Measurements from ENCODE around the gene RFX7. TPM values are rescaled to one million over a fixed set of nuclear protein-coding genes. Genes with fewer than 3 reads are reported as not detected.

Gene RFX7
- total RNA-seq, 1 donor from 2014 or later, result 57.2 TPM

DNA sequence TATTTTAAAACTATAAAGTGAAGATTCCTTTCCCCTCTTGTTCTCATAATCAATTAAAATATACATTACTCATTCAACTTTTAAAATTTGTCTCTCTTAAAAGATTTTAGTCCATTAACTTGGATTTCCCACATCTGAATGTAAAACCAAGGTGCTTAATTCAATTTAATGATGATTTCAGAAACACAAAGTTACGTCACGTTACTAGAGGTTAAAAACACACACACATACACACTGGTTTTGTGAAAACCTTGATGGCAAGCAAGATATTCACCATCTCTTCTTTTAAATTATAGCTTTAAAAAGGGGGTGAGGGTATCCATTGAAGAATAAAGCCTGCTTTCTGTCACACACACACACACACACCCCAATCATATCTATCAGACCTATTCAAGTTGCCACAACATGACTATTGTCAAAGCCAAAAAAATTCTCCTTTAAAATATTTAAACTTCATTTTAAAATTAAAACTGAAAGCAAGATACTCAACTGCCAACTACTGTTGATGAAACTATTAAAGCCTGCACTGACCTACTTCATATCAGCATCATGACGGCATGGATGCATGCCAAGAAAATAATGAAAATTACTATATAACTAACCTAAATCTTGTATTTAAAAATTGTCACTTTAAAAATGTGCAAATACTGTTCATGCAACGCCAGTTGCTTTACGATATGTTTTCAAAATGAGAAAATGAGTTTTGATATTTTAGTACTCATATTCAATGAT is 2.1 kb downstream of the RFX7 start:
- no peak for DNase-seq (ENCODE audit: low read depth, low spot score)
- peaks cover 21% of the 10 kb centered on the region for H3K36me3 Mint-ChIP-seq (ENCODE audit: low read depth)
- H3K9me3 Mint-ChIP-seq, result peaks cover 10% of the 10 kb centered on the region
- TF ChIP-seq, protein P1, sequence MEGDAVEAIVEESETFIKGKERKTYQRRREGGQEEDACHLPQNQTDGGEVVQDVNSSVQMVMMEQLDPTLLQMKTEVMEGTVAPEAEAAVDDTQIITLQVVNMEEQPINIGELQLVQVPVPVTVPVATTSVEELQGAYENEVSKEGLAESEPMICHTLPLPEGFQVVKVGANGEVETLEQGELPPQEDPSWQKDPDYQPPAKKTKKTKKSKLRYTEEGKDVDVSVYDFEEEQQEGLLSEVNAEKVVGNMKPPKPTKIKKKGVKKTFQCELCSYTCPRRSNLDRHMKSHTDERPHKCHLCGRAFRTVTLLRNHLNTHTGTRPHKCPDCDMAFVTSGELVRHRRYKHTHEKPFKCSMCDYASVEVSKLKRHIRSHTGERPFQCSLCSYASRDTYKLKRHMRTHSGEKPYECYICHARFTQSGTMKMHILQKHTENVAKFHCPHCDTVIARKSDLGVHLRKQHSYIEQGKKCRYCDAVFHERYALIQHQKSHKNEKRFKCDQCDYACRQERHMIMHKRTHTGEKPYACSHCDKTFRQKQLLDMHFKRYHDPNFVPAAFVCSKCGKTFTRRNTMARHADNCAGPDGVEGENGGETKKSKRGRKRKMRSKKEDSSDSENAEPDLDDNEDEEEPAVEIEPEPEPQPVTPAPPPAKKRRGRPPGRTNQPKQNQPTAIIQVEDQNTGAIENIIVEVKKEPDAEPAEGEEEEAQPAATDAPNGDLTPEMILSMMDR (conservative IDR thresholded peaks at IDR 0.05), result no peak
- no peaks in the 10 kb centered on the region for H3K27me3 Mint-ChIP-seq (ENCODE audit: low read depth)
- peak overlapping the region; percentile 100 for H3K4me3 Mint-ChIP-seq
- no peak overlapping the region for H3K27ac Mint-ChIP-seq (ENCODE audit: unreplicated experiment)
- H3K4me1 Mint-ChIP-seq, result peaks cover 52% of the 10 kb centered on the region

DNA sequence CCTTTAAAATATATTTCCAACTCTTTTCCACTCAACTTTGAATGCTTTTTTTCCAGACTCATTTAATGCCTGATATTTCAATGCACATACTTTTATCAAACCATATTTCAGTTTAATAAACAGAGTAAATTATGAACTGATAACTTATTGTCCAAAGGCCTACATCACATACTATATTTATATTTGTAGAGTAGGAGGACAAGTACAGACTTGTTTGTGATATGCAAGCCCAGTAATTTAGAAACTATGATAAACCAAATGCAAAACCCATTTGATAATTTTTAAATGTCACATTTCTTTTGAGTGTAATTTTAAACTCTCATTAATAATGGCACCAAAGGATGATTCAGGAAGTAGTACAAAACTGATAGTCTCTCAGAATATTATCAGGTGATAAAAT is 3.3 kb downstream of the RFX7 start:
- DNase-seq (ENCODE audit: low read depth, low spot score), result no peak
- Mint-ChIP-seq H3K27me3 (ENCODE audit: low read depth) (no peaks in the 10 kb centered on the region), H3K4me3 (peak overlapping the region; percentile 34), H3K9me3 (peaks cover 6% of the 10 kb centered on the region), H3K36me3 (ENCODE audit: low read depth) (peaks cover 30% of the 10 kb centered on the region), H3K27ac (ENCODE audit: unreplicated experiment) (no peak overlapping the region), H3K4me1 (peaks cover 44% of the 10 kb centered on the region)
- TF ChIP-seq, protein P1 (conservative IDR thresholded peaks at IDR 0.05), result no peak

DNA sequence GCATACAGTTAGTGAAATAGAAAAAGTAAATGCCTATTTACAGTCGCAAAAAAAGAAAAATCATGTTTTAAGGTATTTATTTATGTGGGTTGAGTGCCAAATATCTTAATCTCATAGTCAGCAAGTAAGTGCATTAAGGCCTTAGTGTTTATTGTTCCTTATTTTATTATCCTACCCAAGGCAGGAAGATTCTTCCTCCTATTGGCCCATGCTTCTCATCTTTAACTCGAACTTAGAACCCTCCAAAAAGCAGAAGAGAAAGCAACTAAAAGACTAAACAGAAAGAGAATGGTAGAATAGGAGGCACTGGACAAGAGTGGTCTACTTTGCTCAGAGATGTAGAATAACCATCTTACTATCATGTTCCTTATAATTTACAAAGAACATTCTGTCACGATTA is 7.5 kb downstream of the RFX7 start:
- peaks cover 18% of the 10 kb centered on the region for H3K4me1 Mint-ChIP-seq
- H3K4me3 Mint-ChIP-seq, result no peak overlapping the region
- no peaks in the 10 kb centered on the region for H3K27me3 Mint-ChIP-seq (ENCODE audit: low read depth)
- TF ChIP-seq, protein P1 (conservative IDR thresholded peaks at IDR 0.05), result no peak
- peaks cover 70% of the 10 kb centered on the region for H3K36me3 Mint-ChIP-seq (ENCODE audit: low read depth)
- H3K9me3 Mint-ChIP-seq, result peaks cover 26% of the 10 kb centered on the region
- no peak overlapping the region for H3K27ac Mint-ChIP-seq (ENCODE audit: unreplicated experiment)
- no peak for DNase-seq (ENCODE audit: low read depth, low spot score)

DNA sequence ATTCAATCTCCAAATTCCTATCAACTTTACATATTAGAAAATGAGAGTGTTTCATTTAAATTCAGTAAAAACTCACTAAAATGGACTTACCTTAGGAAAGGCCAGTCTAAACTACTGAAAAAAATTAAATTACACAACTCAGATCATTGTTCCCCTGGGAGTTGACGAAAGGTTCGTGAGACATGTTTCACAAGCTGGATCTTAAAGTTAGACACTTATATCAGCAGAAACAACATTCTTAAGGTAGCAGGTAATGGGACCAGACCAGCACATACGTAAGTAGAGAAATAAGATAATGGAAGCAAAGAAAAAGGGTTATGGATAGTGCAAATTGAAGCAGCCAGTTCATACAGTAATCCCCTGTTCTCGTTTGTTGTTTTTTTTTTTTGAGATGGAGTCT is 8.9 kb downstream of the RFX7 start:
- TF ChIP-seq, protein P1 (conservative IDR thresholded peaks at IDR 0.05), result no peak
- Mint-ChIP-seq H3K4me3 (no peak overlapping the region), H3K27ac (ENCODE audit: unreplicated experiment) (no peak overlapping the region), H3K9me3 (peaks cover 35% of the 10 kb centered on the region), H3K36me3 (ENCODE audit: low read depth) (peaks cover 84% of the 10 kb centered on the region), H3K27me3 (ENCODE audit: low read depth) (no peaks in the 10 kb centered on the region), H3K4me1 (peaks cover 11% of the 10 kb centered on the region)
- no peak for DNase-seq (ENCODE audit: low read depth, low spot score)

DNA sequence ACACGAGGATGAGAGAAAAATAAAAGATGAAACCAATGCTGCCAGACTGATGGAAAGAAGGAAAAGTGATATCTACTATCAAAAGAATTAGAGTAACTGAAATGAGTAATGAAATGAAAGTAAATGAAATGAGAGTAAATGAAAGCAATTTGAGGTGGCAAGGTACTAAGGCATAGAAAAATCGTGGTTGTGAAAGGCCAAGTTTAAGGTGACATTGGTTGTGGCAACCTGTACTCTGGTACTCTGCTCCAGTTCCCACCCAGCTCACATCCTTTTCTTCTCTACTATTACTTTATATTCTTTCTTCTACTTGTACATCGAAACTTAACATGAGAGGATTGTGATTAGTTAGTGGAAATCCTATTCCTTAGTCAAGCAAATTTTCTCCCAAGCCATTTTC is 10.1 kb downstream of the RFX7 start:
- no peak overlapping the region for H3K4me3 Mint-ChIP-seq
- no peak overlapping the region for H3K27ac Mint-ChIP-seq (ENCODE audit: unreplicated experiment)
- H3K27me3 Mint-ChIP-seq (ENCODE audit: low read depth), result no peaks in the 10 kb centered on the region
- DNase-seq (ENCODE audit: low read depth, low spot score), result no peak
- peaks cover 36% of the 10 kb centered on the region for H3K9me3 Mint-ChIP-seq
- H3K4me1 Mint-ChIP-seq, result peaks cover 7% of the 10 kb centered on the region
- TF ChIP-seq, protein P1 (conservative IDR thresholded peaks at IDR 0.05), result no peak
- peaks cover 91% of the 10 kb centered on the region for H3K36me3 Mint-ChIP-seq (ENCODE audit: low read depth)
